ENCODE data around the gene PRSS53.
"Not testable (repeated sequence)": the region's sequence is repeated elsewhere in the genome, so short reads cannot be mapped to it uniquely, and the experiment has no call there.

The PRSS53 gene

GRCh38 chr16:31088459-31089183 lies at the start of gene PRSS53:
Gene PRSS53 (minus strand): TSS chr16:31088943. CDS start chr16:31088809, 134 bp downstream.
- no peak for DNase-seq

GRCh38 chr16:31136822-31137499 lies 48.2 kb upstream of the PRSS53 start:
- not testable (repeated sequence) for DNase-seq

GRCh38 chr16:31136287-31136662 lies 47.5 kb upstream of the PRSS53 start:
- DNase-seq, result no peak

GRCh38 chr16:31135535-31136286 lies 47.0 kb upstream of the PRSS53 start, which contains the start of gene PRSS8:
Gene PRSS8 (minus strand): TSS chr16:31135727. CDS start chr16:31135498, 229 bp downstream.
- DNase-seq, result no peak

GRCh38 chr16:31134625-31135534 lies 46.1 kb upstream of the PRSS53 start:
- no peak for DNase-seq

GRCh38 chr16:31134091-31134571 lies 45.4 kb upstream of the PRSS53 start:
- DNase-seq, result no peak

GRCh38 chr16:31133046-31133501 lies 44.3 kb upstream of the PRSS53 start:
- no peak for DNase-seq

GRCh38 chr16:31132303-31132979 lies 43.7 kb upstream of the PRSS53 start:
- no peak for DNase-seq

- no peak for DNase-seq
Measured at GRCh38 chr16:31131841-31132271, 43.1 kb upstream of the PRSS53 start.

- no peak for DNase-seq
Measured at GRCh38 chr16:31131416-31131815, 42.7 kb upstream of the PRSS53 start.

GRCh38 chr16:31130899-31131298 lies 42.2 kb upstream of the PRSS53 start:
- no peak for DNase-seq

GRCh38 chr16:31130336-31130891 lies 41.7 kb upstream of the PRSS53 start:
- DNase-seq, result no peak

- DNase-seq, result no peak
Measured at GRCh38 chr16:31129568-31130335, 41.0 kb upstream of the PRSS53 start.

- DNase-seq, result no peak
Measured at GRCh38 chr16:31128711-31129567, 40.2 kb upstream of the PRSS53 start.

GRCh38 chr16:31127182-31127581 lies 38.4 kb upstream of the PRSS53 start:
- no peak for DNase-seq

- no peak for DNase-seq
Measured at GRCh38 chr16:31125844-31126243, 37.1 kb upstream of the PRSS53 start.

GRCh38 chr16:31120129-31120528 lies 31.4 kb upstream of the PRSS53 start:
- no peak for DNase-seq

GRCh38 chr16:31118223-31119155 lies 29.7 kb upstream of the PRSS53 start:
- no peak for DNase-seq
